HG02884 (cell line): ENCODE measurements around the gene TSPAN12.
"Not testable (repeated sequence)": the region's sequence is repeated elsewhere in the genome, so short reads cannot be mapped to it uniquely, and the experiment has no call there.

Source experiments
- ATAC-seq: cut with Tn5 transposase; IDR thresholded peaks from one replicate; pipeline ENCODE4 v1.9.1; 2021; ENCODE audit warnings: mild to moderate bottlenecking, moderate library complexity; ENCODE audit not compliant: unreplicated experiment

TSPAN12 gene, protein sequence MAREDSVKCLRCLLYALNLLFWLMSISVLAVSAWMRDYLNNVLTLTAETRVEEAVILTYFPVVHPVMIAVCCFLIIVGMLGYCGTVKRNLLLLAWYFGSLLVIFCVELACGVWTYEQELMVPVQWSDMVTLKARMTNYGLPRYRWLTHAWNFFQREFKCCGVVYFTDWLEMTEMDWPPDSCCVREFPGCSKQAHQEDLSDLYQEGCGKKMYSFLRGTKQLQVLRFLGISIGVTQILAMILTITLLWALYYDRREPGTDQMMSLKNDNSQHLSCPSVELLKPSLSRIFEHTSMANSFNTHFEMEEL

DNA sequence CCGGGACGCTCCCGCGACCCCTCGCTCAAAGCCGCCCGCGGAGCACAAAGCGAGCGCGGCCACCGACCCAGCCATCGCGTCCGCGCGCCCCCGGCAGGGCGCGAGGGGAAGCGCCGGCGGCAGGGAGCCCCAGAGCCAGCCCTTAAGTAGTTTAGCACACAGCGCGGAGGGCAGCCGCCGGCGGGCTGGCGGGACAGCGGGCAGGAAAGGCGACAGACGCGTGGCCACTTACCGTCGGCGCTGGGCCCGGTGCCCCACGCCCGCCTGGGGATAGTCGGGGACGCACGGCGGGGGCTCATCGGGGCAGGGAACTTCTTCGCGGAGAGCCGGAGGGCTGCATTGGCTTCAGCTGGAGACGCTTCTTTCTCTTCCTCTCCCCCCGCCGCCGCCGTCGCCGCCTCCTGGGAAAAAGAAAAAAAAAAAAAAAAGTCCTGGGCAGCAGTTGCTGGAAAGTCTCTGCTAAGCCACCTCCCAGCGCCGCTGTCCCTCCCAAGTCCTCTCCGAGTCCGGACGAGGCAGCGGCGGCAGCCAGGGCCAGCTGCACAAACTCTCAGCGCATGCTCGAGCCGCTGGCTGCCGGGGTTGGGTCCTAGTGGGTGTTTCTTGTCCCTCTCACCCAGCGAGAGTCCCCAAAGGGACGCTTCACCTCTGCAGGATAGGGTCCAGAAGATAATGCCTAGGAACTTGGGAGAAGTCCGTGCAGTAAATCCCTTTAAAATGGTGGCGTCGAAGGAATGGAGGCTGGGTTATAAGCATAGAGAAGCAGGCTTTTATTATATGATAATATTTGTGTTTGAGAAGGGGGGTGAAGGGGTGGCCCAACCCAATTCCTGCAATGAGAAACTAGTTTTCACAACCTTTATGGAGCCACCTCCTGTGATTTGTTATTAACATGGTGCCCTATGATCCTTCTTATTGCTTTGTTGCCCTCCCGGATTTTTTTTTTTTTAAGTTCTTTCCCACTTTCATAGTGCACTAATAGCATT, at the start of gene TSPAN12:
Gene TSPAN12, minus strand, starts transcription at position 557 of the 986 bp plus-strand sequence. CDS start 1,381 bp downstream, outside the sequence.
- ATAC-seq = peak; percentile 77

DNA sequence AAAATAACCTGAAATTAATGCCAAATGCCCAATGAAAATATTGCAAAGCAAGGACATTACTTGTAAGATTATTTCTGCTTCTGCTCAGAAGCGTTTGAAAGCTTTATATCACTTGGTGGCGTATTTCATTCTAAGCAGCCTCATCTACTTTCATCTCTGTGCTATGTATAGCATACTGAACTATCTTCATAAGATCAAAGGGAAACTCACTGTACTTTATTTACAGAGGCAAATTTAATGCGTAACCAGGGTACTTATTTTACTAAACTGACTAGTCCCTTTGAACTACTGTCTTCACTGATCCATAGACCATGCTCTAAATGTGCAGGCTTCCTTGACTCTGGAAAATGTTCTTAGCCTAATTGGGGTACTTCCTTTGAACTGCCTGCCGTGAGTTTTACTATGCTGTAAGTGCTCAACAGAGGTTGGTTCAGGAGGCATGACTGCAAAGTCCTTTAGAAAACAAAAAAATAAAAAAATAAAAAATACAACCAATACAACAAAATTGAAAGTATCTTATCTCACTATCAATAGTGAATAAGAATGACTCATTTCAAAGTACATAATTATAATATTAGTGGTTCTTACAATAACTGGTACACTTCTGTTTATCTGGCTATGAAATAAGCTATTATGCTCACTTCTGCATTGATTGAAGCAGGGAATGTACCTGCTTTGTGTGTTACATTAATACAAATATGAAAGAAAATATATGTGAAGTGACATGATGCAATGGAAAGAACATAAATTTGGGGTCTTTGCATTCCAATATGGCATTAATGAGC, 41.0 kb upstream of the TSPAN12 start:
- ATAC-seq = no peak

DNA sequence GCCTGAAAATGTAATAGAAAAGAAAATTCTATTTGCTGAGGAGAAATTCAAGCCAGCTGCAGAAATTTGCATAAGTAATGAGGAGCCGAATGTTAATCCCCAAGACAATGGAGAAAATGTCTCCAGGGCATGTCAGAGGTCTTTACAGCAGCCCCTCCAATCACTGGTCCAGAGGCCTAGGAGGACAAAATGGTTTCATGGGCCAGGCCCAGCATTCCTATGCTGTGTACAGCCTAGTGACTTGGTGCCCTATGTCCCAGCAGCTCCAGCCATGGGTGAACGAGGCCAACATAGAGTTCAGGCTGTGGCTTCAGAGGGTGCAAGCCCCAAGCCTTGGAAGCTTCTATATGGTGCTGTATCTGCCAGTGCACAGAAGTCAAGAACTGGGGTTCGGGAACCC, 37.3 kb upstream of the TSPAN12 start:
- ATAC-seq = not testable (repeated sequence)

DNA sequence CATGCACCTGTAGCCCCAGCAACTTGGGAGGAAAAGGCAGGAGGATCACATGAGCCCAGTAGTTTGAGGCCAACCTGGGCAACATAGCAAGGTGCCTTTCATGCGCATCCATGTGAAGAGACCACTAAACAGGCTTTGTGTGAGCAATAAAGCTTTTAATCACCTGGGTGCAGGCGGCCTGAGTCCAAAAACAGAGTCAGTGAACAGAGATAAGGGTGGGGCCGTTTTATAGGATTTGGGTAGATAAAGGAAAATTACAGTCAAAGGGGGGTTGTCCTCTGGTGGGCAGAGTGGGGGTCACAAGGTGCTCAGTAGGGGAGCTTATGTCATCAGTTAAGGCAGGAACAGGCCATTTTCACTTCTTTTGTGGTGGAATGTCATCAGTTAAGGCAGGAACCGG, 27.7 kb upstream of the TSPAN12 start:
- not testable (repeated sequence) for ATAC-seq

DNA sequence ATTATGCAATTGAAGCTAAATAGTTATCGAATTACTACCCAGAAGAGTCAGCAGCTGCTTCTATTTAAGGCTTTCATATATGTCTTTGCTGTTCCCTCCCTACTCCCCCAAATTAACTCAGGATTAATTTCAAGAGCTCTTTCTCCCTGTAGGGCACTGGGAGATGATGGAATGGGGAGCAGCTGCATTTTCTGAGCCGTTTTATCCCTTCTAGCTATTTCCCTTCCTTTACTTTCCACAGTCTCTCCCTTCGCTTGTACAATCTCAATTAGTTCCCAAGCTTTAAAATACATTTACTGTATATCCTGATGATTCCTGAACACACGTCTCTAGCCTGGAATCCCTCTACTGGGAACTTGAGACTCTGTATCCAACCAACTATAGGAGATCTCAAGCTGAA, 19.8 kb upstream of the TSPAN12 start:
- no peak for ATAC-seq

DNA sequence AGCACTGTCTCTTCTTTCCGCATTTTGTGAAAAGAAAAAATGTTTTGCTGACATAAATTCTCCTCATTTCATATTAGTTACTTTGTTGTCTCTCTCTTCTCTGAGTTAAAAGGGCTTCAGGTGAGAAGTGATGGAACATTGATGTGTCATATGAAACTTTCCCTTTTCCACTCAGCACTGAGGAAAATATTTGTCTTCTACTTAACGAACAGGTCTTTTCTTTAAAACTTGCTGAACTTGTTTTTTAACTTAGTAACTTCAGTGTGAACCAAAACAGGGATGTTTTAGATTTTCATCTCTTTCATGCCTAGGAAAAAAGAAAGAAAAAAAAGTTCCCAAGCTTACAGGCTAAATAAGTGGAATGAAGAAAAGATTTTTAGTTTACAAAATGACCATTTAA, 19.0 kb upstream of the TSPAN12 start:
- ATAC-seq = no peak

DNA sequence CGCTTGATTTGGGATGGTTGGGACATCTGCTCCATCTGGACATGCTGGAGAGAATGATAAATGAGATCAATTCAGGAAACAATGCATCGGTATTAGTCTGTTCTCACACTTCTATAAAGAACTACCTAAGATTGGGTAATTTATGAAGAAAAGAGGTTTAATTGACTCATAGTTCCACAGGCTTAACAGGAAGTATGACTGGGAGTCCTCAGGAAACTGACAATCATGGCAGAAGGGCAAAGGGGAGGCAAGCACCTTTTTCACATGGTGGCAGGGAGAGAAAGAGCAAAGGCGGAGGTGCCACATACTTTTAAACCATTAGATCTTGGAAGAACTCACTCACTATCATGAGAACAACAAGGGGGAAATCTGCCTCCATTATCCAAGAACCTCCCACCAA, 16.8 kb upstream of the TSPAN12 start:
- ATAC-seq = no peak

DNA sequence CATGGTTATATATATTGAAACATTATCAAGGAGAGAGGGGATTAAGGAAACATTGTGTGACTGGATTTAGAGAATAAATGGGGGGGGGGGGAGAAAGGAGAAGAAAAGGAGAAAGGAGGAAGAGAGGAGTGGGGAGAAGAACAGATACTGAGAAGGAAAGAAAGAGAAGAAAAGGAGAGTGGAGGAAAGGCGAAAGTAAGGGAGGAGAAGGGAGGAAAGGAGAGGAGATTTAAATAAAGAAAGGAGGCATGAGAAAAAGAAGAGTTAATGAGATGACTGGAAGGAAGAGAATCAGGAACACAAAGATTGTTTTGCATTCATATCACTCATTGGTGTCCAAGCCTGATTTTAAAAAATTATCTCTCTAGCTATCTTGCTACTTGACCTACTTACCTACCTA, 16.1 kb upstream of the TSPAN12 start:
- ATAC-seq = no peak

DNA sequence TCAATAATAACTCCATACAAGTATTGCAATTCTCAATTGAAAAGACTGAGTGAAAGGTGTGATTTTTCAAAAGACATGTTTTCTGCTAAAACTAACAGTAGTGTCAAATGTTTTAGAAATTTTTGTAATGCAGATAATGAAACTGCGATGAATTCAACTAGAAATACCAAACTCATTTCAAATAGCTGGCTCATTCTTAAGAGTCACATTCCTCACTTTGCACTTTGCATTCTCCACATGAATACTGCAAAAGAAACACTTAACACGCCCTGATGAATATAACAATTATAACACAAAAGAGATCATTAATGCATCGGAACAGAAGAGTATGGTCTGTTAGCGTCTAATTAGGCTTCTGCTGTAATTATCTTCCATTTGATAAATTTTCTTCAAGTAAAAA, 15.5 kb upstream of the TSPAN12 start:
- no peak for ATAC-seq

DNA sequence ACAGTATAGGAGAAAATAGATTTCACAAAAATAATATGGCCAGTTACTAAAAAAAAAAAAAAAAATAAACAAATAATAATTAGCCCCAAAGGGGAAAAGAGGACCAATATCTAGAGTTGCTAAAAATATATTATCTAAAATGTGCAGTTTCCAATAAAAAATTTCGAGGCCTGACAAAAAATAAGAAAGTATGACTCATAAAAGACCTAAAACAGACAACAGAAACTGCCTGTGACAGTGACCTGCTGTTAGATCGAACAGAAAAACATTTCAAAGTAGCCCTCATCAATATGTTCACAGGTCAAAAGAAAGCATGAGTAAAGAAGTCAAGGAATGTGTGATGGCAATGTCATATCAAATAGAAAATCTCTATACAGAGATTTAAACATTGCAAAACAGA, 11.8 kb upstream of the TSPAN12 start:
- ATAC-seq = peak; percentile 59

DNA sequence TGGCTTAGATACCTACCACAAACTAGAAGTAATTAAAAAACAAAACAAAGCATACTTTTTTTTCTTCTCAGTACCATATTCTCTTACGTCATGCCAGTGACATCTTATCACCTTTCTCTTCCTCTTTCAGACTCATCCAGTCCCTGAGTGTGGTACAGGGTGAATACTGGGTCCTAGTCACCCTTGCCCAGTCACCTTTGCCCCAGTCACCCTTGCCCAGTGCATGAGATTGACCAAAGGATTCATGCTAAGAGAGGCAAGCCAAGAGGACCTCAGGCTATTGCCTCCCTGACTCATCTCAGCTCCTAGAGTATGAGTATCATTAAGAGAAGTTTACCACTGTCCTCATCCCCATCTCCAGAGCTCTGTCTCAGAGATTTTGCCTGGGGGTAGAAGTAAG, 10.0 kb upstream of the TSPAN12 start:
- no peak for ATAC-seq

DNA sequence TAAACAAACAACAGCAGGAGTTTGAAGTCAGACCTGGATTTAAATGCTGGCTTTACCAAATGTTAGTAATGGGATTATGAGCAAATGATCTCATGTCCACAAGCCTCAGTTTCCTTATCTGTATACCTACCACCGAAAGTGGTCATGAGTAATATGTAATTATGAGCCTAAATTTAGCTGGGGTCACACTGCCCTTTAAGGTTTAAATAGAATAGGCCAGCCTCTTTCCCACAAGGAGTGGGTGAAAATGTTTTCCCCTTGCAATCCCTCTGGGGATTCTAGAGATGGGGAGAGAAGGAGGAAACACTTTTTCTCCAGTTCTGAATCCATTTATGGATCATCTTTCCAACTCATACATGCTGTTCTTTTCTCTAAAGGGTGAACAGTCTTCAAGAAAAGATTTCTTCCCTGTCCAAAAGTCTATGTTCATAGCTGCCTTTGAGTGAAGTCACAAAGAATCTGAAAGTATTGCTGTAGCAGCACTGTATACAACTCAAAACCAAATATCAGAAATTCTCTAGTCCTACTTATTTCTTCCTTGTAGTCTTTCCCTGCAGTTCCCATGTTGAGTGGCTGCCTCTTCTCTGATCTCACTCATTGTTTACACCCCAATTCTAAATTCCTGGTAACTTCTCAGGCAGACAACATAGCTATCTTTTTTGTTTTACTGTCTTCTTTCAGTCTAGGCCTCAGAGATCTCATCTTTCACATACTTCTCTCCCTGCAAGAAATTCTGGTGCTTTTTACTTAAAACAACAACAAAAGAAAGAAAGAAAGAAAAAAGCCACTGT, 7.4 kb upstream of the TSPAN12 start:
- ATAC-seq = no peak

DNA sequence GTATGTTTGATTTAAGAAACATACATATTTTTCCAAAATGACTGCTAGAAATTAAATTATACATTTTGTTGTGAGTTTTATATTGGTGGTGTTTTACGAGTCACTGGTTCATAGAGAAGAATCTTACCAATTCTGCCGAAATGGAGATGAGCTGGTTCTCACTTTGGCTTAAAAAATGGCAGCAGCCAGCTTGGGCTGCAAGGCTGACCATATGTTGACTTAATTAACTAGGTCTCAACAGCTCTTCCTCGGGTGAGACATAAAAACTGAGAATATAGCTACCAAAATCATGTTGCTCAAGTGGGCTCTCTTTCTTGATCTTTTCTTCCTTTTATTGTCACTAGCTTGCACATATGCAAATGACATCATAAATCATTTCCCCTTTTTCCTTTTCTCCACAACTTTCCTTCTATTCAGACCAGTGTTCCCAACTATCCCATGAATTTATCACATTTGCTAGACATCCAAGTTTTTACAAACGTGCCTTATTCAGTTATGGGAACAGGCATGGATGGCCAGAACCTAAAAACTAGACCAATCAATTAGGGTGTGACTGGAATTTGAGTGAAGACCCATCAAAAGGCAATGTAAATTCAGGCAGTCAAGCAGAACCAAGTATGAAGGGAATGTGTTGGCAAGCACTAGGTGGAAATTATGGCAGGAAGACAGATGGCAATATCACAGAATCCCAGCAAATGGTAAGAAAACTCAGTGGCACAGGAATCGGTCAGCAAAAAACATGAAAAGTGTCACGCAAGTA, 6.4 kb upstream of the TSPAN12 start:
- no peak for ATAC-seq

DNA sequence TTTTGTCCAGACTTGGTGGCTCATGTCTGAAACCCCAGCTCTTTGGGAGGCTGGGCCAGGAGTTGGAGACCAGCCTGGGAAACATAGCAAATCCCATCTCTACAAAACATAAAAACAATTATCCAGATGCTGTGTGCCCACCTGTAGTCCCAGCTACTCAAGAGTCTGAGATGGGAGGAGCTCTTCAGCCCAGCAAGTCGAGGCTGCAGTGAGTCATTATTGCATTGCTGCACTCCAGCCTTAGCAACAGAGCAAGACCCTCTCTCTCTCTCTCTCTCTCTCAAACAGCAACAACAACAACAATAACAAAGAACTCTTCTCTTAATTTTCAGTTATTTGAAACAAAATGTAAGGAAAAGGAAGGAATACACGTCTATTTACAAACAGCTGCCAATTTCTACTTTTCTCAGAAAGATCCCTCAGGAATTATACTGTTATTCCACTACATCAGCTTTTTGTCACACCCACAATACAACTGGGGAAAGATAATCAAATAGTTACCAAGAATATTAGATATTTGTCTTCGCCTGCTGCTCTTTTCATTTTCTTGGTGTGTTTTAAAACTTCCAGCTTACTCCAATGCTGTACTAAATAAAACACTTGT, 5.1 kb upstream of the TSPAN12 start:
- no peak for ATAC-seq

DNA sequence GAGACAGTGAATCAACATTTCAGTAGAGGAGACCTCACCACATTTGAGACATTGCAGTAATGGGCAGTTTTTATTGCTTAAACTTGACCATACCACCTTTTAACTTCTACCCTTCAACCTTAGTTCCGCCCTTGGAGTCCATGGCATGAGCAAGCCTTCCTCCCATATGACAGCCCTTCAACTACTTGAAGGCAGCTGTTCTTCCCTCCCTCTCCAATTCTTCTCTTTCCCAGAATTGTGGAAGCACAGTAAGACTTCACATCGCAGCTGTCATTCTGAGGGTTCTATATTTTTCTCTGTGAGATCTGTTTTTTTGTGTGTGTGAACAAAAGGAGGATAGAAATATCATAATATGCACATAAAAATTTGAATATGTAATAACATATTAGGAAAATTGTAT, 2.2 kb upstream of the TSPAN12 start:
- no peak for ATAC-seq

DNA sequence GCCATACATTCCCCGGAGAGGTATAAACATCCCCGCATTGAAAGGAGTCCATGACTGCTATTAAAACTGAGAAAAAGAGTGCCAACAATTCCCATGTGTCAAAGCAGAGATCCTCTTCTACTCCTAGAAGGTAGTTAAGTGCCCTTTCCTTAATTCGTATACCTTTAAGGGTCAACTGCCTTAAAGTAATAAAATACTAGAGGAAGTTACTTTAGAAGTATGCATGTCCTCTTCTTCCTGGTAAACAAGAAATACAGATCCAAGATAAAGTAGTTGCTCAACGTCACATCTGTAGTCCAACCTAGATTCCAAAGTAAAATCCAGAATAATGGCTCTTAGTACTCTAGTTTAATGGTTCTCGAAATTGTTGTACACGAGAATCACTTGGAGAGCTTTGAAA, 1.5 kb upstream of the TSPAN12 start:
- no peak for ATAC-seq

DNA sequence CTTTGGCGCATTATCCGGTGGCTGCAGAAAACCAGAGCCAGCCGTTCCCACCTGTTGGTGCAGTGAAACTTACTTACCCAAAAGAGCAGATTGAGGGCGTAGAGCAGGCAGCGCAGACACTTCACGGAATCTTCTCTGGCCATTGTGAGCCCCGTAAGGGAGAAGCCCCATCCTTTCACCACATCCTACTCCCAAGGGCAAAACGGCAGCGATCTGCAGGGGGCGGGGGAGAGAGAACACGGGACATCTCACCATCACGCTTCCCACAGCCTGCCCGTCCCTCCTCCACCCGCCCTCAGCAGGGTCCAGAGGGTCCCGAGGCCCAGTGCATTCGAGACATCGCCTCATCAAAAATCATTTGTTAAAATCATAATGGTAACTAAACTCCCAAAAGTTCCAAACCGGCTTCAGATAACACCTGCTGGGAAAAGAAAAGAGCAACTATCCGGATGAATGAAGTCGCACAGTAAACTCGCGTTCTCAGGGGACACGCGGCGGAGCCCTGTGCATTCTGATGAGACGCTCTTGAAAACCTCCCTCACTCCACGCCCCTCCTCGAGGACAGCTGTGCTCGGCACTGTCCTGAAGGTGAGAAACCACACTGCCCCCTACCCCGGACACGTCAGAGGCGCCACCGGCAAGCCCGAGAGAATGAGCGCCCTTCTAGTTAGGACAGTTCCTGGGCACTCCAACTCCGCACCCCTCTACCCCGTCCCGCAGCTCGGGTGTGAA, 1.2 kb downstream of the TSPAN12 start:
- ATAC-seq = peak; percentile 53

DNA sequence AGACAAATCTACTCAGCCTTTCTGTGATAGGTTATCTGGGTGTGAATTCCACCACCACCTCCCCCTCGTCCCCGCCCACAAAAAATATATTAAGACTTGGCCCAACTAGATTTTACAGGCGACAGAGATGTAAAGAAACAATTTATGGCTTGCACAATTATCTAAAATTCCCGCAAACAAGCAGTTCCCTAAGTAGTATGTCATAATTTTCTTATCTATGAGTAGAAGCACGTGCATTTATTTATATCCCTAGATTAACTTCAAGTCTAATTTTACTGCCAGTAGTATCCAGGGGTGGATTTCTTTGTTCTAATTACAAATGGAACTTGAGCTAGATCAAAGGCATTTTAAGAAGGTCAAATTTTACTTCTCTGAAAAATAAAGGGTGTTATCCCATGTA, 1.7 kb downstream of the TSPAN12 start:
- no peak for ATAC-seq

DNA sequence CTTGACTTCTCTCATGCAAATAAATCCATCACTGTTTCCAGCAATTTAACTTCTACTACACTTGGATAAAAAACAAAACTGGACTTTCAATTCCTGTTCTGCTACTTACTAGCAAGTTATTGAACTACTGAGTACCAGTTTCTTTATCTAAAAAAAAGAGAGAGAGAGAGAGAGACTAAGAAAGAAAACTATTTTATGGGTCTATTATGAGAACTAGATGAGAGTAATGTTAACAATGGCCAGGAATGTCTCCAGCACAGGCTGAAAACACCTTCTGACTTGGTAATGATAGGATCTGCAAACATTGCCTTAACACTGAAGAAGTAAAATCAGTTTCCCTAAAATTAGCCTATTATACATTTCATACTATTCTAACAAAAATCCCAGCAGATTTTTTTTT, 5.2 kb downstream of the TSPAN12 start:
- ATAC-seq = no peak
